Measurements from ENCODE around the gene PPP1CA.

- TF ChIP-seq POLR2A (IDR thresholded peaks at IDR 0.05) (no peak), CTCF (IDR thresholded peaks at IDR 0.05) (no peak)
These were observed 20.2 kb downstream of the PPP1CA start for GRCh38 chr11:67381244-67381972.

All from lower leg skin (tissue), 3 donors.